ENCODE data around the gene HSPE1. TPM values are rescaled to one million over a fixed set of nuclear protein-coding genes. Genes with fewer than 3 reads are reported as not detected.

HSPE1 gene
- total RNA-seq, 1 experiment from 2014 or later, result 321 TPM

- H3K4me2 ChIP-seq (ENCODE audit: low read length), result peak overlapping the region; percentile 78
- H3K9me2 ChIP-seq (replicated peaks; ENCODE audit: low read length), result no peaks in the 10 kb centered on the region
- no peak for ATAC-seq
- intact Hi-C loops (cut with micrococcal nuclease), result loop anchor here (10.0 kb wide), 1 partner anchor 81 kb away; no protein-coding TSS in a partner anchor
- H4K20me1 ChIP-seq (ENCODE audit: low read length), result peaks cover 61% of the 10 kb centered on the region
- no peaks in the 10 kb centered on the region for H3K9me3 ChIP-seq (ENCODE audit: low read length)
- H3K9ac ChIP-seq (ENCODE audit: low read length), result no peak overlapping the region
- peaks cover 82% of the 10 kb centered on the region for H3K79me2 ChIP-seq (ENCODE audit: low read length)
- no peaks in the 10 kb centered on the region for H3K27me3 ChIP-seq (ENCODE audit: low read length)
- H2AFZ ChIP-seq (ENCODE audit: low read length), result no peak overlapping the region
- ChIA-PET POLR2A (ENCODE audit: unreplicated experiment) (no interaction called here), CTCF (no interaction called here)
- H3F3A ChIP-seq (ENCODE audit: low read length, unreplicated experiment), result peaks cover 4% of the 10 kb centered on the region
- H3K4me1 ChIP-seq (ENCODE audit: insufficient read depth, low read length), result peaks cover 20% of the 10 kb centered on the region
- H3K36me3 ChIP-seq (ENCODE audit: low read depth, low read length), result peaks cover 76% of the 10 kb centered on the region
- no peak overlapping the region for H3K27ac ChIP-seq (ENCODE audit: low read length)
- TF ChIP-seq EZH2phosphoT487 (IDR thresholded peaks at IDR 0.05; ENCODE audit: borderline replicate concordance, low read length) (no peak), CTCF (conservative IDR thresholded peaks at IDR 0.05; ENCODE audit: low read depth, low read length) (no peak), EZH2 (IDR thresholded peaks at IDR 0.05; ENCODE audit: low read length, unreplicated experiment) (no peak)
- BruUV-seq (replicated peaks), result no TSS peak
- H3K4me3 ChIP-seq (ENCODE audit: low read length), result peak overlapping the region; percentile 89
- DNase-seq, result no peak
Observed at GRCh38 chr2:197495433-197496134, 4.6 kb upstream of the HSPE1 start.

GRCh38 chr2:197496695-197497094 is 3.5 kb upstream of the HSPE1 start:
- DNase-seq, result no peak
- Histone ChIP-seq H3F3A (ENCODE audit: low read length, unreplicated experiment) (peaks cover 2% of the 10 kb centered on the region), H3K9me2 (replicated peaks; ENCODE audit: low read length) (no peaks in the 10 kb centered on the region), H4K20me1 (ENCODE audit: low read length) (peaks cover 61% of the 10 kb centered on the region), H3K4me1 (ENCODE audit: insufficient read depth, low read length) (peaks cover 21% of the 10 kb centered on the region), H3K4me3 (ENCODE audit: low read length) (peak overlapping the region; percentile 89), H3K9me3 (ENCODE audit: low read length) (no peaks in the 10 kb centered on the region), H3K36me3 (ENCODE audit: low read depth, low read length) (peaks cover 68% of the 10 kb centered on the region), H3K79me2 (ENCODE audit: low read length) (peaks cover 87% of the 10 kb centered on the region), H3K4me2 (ENCODE audit: low read length) (peak overlapping the region; percentile 78), H3K9ac (ENCODE audit: low read length) (no peak overlapping the region), H3K27ac (ENCODE audit: low read length) (no peak overlapping the region), H3K27me3 (ENCODE audit: low read length) (no peaks in the 10 kb centered on the region), H2AFZ (ENCODE audit: low read length) (no peak overlapping the region)
- ATAC-seq, result no peak
- ChIA-PET POLR2A (ENCODE audit: unreplicated experiment) (interaction anchor here (0.7 kb wide), 1 partner anchor 440 kb away, joined by 3 read pairs; no protein-coding TSS in a partner anchor), CTCF (no interaction called here)
- intact Hi-C loops (cut with micrococcal nuclease), result loop anchor here (10.0 kb wide), 1 partner anchor 82 kb away; no protein-coding TSS in a partner anchor
- no TSS peak for BruUV-seq (replicated peaks)
- no peak for TF ChIP-seq EZH2phosphoT487 (IDR thresholded peaks at IDR 0.05; ENCODE audit: borderline replicate concordance, low read length)
- no peak for TF ChIP-seq EZH2 (IDR thresholded peaks at IDR 0.05; ENCODE audit: low read length, unreplicated experiment)
- TF ChIP-seq CTCF (conservative IDR thresholded peaks at IDR 0.05; ENCODE audit: low read depth, low read length), result no peak

GRCh38 chr2:197497326-197497725 is 2.9 kb upstream of the HSPE1 start:
- ATAC-seq, result no peak
- no peak for DNase-seq
- no peak overlapping the region for H3K27ac ChIP-seq (ENCODE audit: low read length)

More at GRCh38 chr2:197497326-197497725, 2.9 kb upstream of the HSPE1 start:
- H3K4me3 ChIP-seq (ENCODE audit: low read length), result peak overlapping the region; percentile 89
- no peaks in the 10 kb centered on the region for H3F3A ChIP-seq (ENCODE audit: low read length, unreplicated experiment)
- peaks cover 64% of the 10 kb centered on the region for H4K20me1 ChIP-seq (ENCODE audit: low read length)
- TF ChIP-seq EZH2 (IDR thresholded peaks at IDR 0.05; ENCODE audit: low read length, unreplicated experiment), result no peak
- TF ChIP-seq EZH2phosphoT487 (IDR thresholded peaks at IDR 0.05; ENCODE audit: borderline replicate concordance, low read length), result no peak
- TF ChIP-seq CTCF (conservative IDR thresholded peaks at IDR 0.05; ENCODE audit: low read depth, low read length), result no peak
- H3K36me3 ChIP-seq (ENCODE audit: low read depth, low read length), result peaks cover 68% of the 10 kb centered on the region
- intact Hi-C loops (cut with micrococcal nuclease), result loop anchor here (10.0 kb wide), 1 partner anchor 83 kb away; no protein-coding TSS in a partner anchor
- BruUV-seq (replicated peaks), result no TSS peak
- H3K9me2 ChIP-seq (replicated peaks; ENCODE audit: low read length), result no peaks in the 10 kb centered on the region
- H3K79me2 ChIP-seq (ENCODE audit: low read length), result peaks cover 88% of the 10 kb centered on the region
- peak overlapping the region; percentile 78 for H3K4me2 ChIP-seq (ENCODE audit: low read length)
- no peaks in the 10 kb centered on the region for H3K27me3 ChIP-seq (ENCODE audit: low read length)
- no peak overlapping the region for H2AFZ ChIP-seq (ENCODE audit: low read length)
- POLR2A ChIA-PET (ENCODE audit: unreplicated experiment), result no interaction called here
- no peaks in the 10 kb centered on the region for H3K9me3 ChIP-seq (ENCODE audit: low read length)
- CTCF ChIA-PET, result no interaction called here
- peaks cover 28% of the 10 kb centered on the region for H3K4me1 ChIP-seq (ENCODE audit: insufficient read depth, low read length)
- H3K9ac ChIP-seq (ENCODE audit: low read length), result peak overlapping the region; percentile 98; the same call in 1 of the 2 replicates
